Panc1 (cell line): Measurements from ENCODE around the gene ATXN7L1. TPM values are rescaled to one million over a fixed set of nuclear protein-coding genes. Genes with fewer than 3 reads are reported as not detected.

ENCODE experiments used
- ATAC-seq: fragments of 200-7000 bp; cut with Tn5 transposase; 2 replicates; pipeline ENCODE4 v1.9.1; 2020; ENCODE audit warnings: mild to moderate bottlenecking, moderate library complexity
- BruUV-seq: library from RNA; stranded (reverse); fragments of 400-500 nt; replicated peaks from 2 replicates; lab custom pipeline; 2021; lab: Mats Ljungman, UMichigan
- CTCF ChIA-PET: fragments of 300-600 bp; sonication (Branson Sonifier 250); formaldehyde crosslinking; loops from one replicate; lab custom pipeline; 2022; ENCODE audit warnings: antibody characterized with exemption; lab: Charles Lee
- POLR2A ChIA-PET: fragments of 300-600 bp; sonication (Branson Sonifier 250); formaldehyde crosslinking; loops from one replicate; lab custom pipeline; 2022; ENCODE audit warnings: antibody characterized with exemption; lab: Charles Lee
- DNase-seq: peaks from one replicate; pipeline ENCODE4 v3.0.0-alpha.2; 2010; ENCODE audit warnings: low read depth, low spot score
- H3K27ac ChIP-seq: 2 replicates; pipeline ENCODE4 v1.5.1; 2011; ENCODE audit warnings: mild to moderate bottlenecking, low read length, inconsistent platforms
- H3K27me3 ChIP-seq: fragments of 200-500 bp; sonication (Bioruptor generic); 2 replicates; pipeline ENCODE4 v1.6.0; 2014; ENCODE audit warnings: low read length, inconsistent platforms; ENCODE audit not compliant: control insufficient read depth, insufficient read depth
- H3K36me3 ChIP-seq: fragments of 200-500 bp; sonication (Bioruptor generic); 2 replicates; pipeline ENCODE4 v1.5.1; 2014; ENCODE audit warnings: inconsistent platforms, mild to moderate bottlenecking, low read length, moderate library complexity; ENCODE audit not compliant: control insufficient read depth, insufficient read depth
- H3K4me1 ChIP-seq: 2 replicates; pipeline ENCODE4 v1.5.1; 2011; ENCODE audit warnings: inconsistent platforms, mild to moderate bottlenecking, low read length, moderate library complexity; ENCODE audit not compliant: control insufficient read depth, insufficient read depth
- H3K4me3 ChIP-seq, 2 experiments: 2 replicates each; pipeline ENCODE4 v1.5.1; 2011 to 2012; ENCODE audit warnings: low read depth in 2 of 2, low read length in 2 of 2, mild to moderate bottlenecking in 2 of 2, inconsistent platforms in 1 of 2, moderate library complexity in 1 of 2
- H3K9me3 ChIP-seq: fragments of 200-500 bp; sonication (Bioruptor generic); 2 replicates; pipeline ENCODE4 v1.5.1; 2014; ENCODE audit warnings: low read depth, mild to moderate bottlenecking, inconsistent platforms, low read length, moderate library complexity; ENCODE audit not compliant: control insufficient read depth, insufficient read depth
- CTCF ChIP-seq: fragments of 450-650 bp; IDR thresholded peaks from 2 replicates; pipeline ENCODE4 v1.5.1; 2017; ENCODE audit warnings: mild to moderate bottlenecking
- POLR2AphosphoS5 ChIP-seq: IDR thresholded peaks from 2 replicates; pipeline ENCODE4 v1.6.1; 2012; ENCODE audit warnings: mild to moderate bottlenecking, low read depth, low read length, moderate library complexity
- REST ChIP-seq, 2 experiments: IDR thresholded peaks; 2 replicates each; pipeline ENCODE4 v1.6.1; 2011 to 2012; ENCODE audit warnings: low read depth in 2 of 2, control low read depth in 1 of 2, low read length in 1 of 2, mild to moderate bottlenecking in 1 of 2, moderate library complexity in 1 of 2; ENCODE audit not compliant: insufficient read depth in 1 of 2
- SIN3A ChIP-seq: IDR thresholded peaks from 2 replicates; pipeline ENCODE4 v1.6.1; 2012; ENCODE audit warnings: low read depth, mild to moderate bottlenecking, low read length, moderate library complexity, borderline replicate concordance; ENCODE audit not compliant: insufficient read depth
- TCF7L2 ChIP-seq: IDR thresholded peaks from 2 replicates; pipeline ENCODE4 v1.6.1; 2011; ENCODE audit warnings: mild to moderate bottlenecking, low read depth, low read length, inconsistent platforms
- in situ Hi-C: cut with HindIII; loops from 2 replicates; pipeline ENCODE4 v1.10.0; 2016; ENCODE audit warnings: low sequenced_read_pairs, low pct_unique_long_range_greater_than_20kb
- intact Hi-C: fragments of 100-400 bp; cut with micrococcal nuclease; formaldehyde crosslinking; loops from one replicate; pipeline ENCODE4 v1.10.0; 2022; ENCODE audit not compliant: unreplicated experiment
- total RNA-seq: library from RNA; stranded (reverse); gene quantifications from one replicate; pipeline ENCODE4 v1.2.1, GENCODE V29; 2021; ENCODE audit not compliant: unreplicated experiment

The ATXN7L1 gene
- total RNA-seq, 1 experiment from 2014 or later: 10.8 TPM

GRCh38 chr7:105890290-105890997 is 14.0 kb upstream of the ATXN7L1 start:
- no peak overlapping the region for H3K27ac ChIP-seq
- ChIA-PET CTCF (no interaction called here), POLR2A (no interaction called here)
- no peak for DNase-seq
- no peak overlapping the region for H3K4me3 ChIP-seq
- TF ChIP-seq CTCF: no peak
- no peak for TF ChIP-seq SIN3A
- TF ChIP-seq TCF7L2: no peak
- TF ChIP-seq POLR2AphosphoS5: no peak
- no peak for TF ChIP-seq REST (IDR thresholded peaks at IDR 0.05; ENCODE audit: insufficient read depth in 1 of 2, low read depth in 2 of 2, low read length in 1 of 2)
- no peaks in the 10 kb centered on the region for H3K36me3 ChIP-seq
- BruUV-seq: no TSS peak
- H3K27me3 ChIP-seq: no peaks in the 10 kb centered on the region
- in situ Hi-C loops: no loop called here
- H3K4me1 ChIP-seq: peaks cover 4% of the 10 kb centered on the region
- intact Hi-C loops: no loop called here
- no peak for ATAC-seq
- no peaks in the 10 kb centered on the region for H3K9me3 ChIP-seq

- in situ Hi-C loops: no loop called here
- no peaks in the 10 kb centered on the region for H3K36me3 ChIP-seq
- no peak for DNase-seq
- ATAC-seq: no peak
- BruUV-seq: no TSS peak
- no peak overlapping the region for H3K27ac ChIP-seq
- CTCF ChIA-PET: interaction anchor here (1.3 kb wide), 1 partner anchor 11 kb away, joined by 4 read pairs; the partner anchor contains the start of gene ATXN7L1
- TF ChIP-seq SIN3A: no peak
- TF ChIP-seq REST (IDR thresholded peaks at IDR 0.05; ENCODE audit: insufficient read depth in 1 of 2, low read depth in 2 of 2, low read length in 1 of 2): no peak
- TF ChIP-seq CTCF: no peak
- no peak for TF ChIP-seq TCF7L2
- TF ChIP-seq POLR2AphosphoS5: no peak
- no peaks in the 10 kb centered on the region for H3K9me3 ChIP-seq
- POLR2A ChIA-PET: interaction anchor here (0.6 kb wide), 1 partner anchor 450 kb away, joined by 4 read pairs; no protein-coding TSS in a partner anchor
- no peak overlapping the region for H3K4me3 ChIP-seq
- peaks cover 4% of the 10 kb centered on the region for H3K4me1 ChIP-seq
- intact Hi-C loops: no loop called here
- H3K27me3 ChIP-seq: no peaks in the 10 kb centered on the region
These were observed 11.3 kb upstream of the ATXN7L1 start for GRCh38 chr7:105887569-105888189.
